GM18507 (cell line): ENCODE measurements around the gene PLCG2.
"Not testable (repeated sequence)": the region's sequence is repeated elsewhere in the genome, so short reads cannot be mapped to it uniquely, and the experiment has no call there.

Source experiments
- DNase-seq: peaks from one replicate; pipeline ENCODE4 v3.0.0; 2011; ENCODE audit warnings: low read depth; ENCODE audit not compliant: insufficient read length; ENCODE audit errors: extremely low spot score
- FAIRE-seq: peaks from 2 replicates; lab custom pipeline; 2011; peaks lifted over from hg19 to GRCh38; lab: Jason Lieb, UNC

PLCG2 gene

GRCh38 chr16:81752225-81752875, 26.7 kb upstream of the PLCG2 start:
- peak; percentile 93 for FAIRE-seq
- no peak for DNase-seq

- FAIRE-seq = no peak
- DNase-seq = no peak
These were observed 26.2 kb upstream of the PLCG2 start for GRCh38 chr16:81752876-81753227.

GRCh38 chr16:81754858-81755257, 24.2 kb upstream of the PLCG2 start:
- DNase-seq (no peak), FAIRE-seq (no peak)

- FAIRE-seq (no peak), DNase-seq (no peak)
These were observed 23.0 kb upstream of the PLCG2 start for GRCh38 chr16:81755915-81756614.

GRCh38 chr16:81756615-81757356, 22.3 kb upstream of the PLCG2 start:
- FAIRE-seq (no peak), DNase-seq (no peak)

GRCh38 chr16:81758376-81758775, 20.7 kb upstream of the PLCG2 start:
- DNase-seq = no peak
- FAIRE-seq = no peak

- FAIRE-seq = not testable (repeated sequence)
These were observed 16.8 kb upstream of the PLCG2 start for GRCh38 chr16:81762322-81762721.

GRCh38 chr16:81765111-81765919, 13.8 kb upstream of the PLCG2 start:
- DNase-seq (no peak), FAIRE-seq (no peak)

More at GRCh38 chr16:81762322-81762721, 16.8 kb upstream of the PLCG2 start:
- not testable (repeated sequence) for DNase-seq

- FAIRE-seq = no peak
- no peak for DNase-seq
These were observed 13.1 kb upstream of the PLCG2 start for GRCh38 chr16:81765969-81766368.

- DNase-seq (no peak), FAIRE-seq (no peak)
These were observed 11.0 kb upstream of the PLCG2 start for GRCh38 chr16:81767987-81768592.

- no peak for DNase-seq
- FAIRE-seq = peak; percentile 67
These were observed 9.1 kb upstream of the PLCG2 start for GRCh38 chr16:81770008-81770407.

GRCh38 chr16:81774348-81774747, 4.7 kb upstream of the PLCG2 start:
- peak; percentile 77 for FAIRE-seq
- DNase-seq = no peak

GRCh38 chr16:81775570-81775969, 3.5 kb upstream of the PLCG2 start:
- FAIRE-seq (no peak), DNase-seq (no peak)

- DNase-seq (no peak), FAIRE-seq (no peak)
These were observed 860 bp upstream of the PLCG2 start for GRCh38 chr16:81778231-81778630.

- FAIRE-seq (no peak), DNase-seq (no peak)
These were observed 637 bp downstream of the PLCG2 start for GRCh38 chr16:81779536-81780320.

GRCh38 chr16:81780350-81780749, 1.3 kb downstream of the PLCG2 start:
- peak; percentile 46 for FAIRE-seq

GRCh38 chr16:81782236-81782635, 3.1 kb downstream of the PLCG2 start:
- DNase-seq (no peak), FAIRE-seq (no peak)

More at GRCh38 chr16:81780350-81780749, 1.3 kb downstream of the PLCG2 start:
- DNase-seq = no peak

GRCh38 chr16:81784072-81784795, 5.1 kb downstream of the PLCG2 start:
- FAIRE-seq = peak; percentile 62

More at GRCh38 chr16:81784072-81784795, 5.1 kb downstream of the PLCG2 start:
- DNase-seq = no peak
